Measurements from ENCODE around the gene ANLN.

DNA sequence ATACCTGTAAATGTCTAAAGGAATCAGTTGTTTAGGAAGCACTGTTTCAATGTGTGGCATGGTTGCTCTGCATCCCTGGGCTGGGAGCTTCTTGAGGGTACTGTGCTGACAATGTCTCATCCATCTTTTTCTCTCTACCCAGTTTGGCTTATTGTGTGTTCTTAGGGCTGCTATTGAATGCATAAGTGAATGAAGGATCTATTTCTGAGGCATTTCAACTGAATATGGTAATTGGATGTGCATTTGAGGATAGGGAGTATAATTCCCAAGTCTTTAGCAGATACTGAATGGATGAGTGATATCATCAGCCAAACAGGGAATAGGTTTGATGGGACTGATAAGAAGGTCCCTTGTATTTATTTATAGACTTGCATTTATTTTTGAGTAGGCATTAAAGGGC lies 64.1 kb downstream of the ANLN start:
- TF ChIP-seq, protein P1, sequence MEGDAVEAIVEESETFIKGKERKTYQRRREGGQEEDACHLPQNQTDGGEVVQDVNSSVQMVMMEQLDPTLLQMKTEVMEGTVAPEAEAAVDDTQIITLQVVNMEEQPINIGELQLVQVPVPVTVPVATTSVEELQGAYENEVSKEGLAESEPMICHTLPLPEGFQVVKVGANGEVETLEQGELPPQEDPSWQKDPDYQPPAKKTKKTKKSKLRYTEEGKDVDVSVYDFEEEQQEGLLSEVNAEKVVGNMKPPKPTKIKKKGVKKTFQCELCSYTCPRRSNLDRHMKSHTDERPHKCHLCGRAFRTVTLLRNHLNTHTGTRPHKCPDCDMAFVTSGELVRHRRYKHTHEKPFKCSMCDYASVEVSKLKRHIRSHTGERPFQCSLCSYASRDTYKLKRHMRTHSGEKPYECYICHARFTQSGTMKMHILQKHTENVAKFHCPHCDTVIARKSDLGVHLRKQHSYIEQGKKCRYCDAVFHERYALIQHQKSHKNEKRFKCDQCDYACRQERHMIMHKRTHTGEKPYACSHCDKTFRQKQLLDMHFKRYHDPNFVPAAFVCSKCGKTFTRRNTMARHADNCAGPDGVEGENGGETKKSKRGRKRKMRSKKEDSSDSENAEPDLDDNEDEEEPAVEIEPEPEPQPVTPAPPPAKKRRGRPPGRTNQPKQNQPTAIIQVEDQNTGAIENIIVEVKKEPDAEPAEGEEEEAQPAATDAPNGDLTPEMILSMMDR (IDR thresholded peaks at IDR 0.05), result no peak
- no peak for TF ChIP-seq POLR2A (IDR thresholded peaks at IDR 0.05)
